Measurements from ENCODE around the gene FES. TPM values are rescaled to one million over a fixed set of nuclear protein-coding genes. Genes with fewer than 3 reads are reported as not detected.

FES gene
- total RNA-seq, 2 experiments from 2014 or later, result 3.2 to 3.3 TPM

GRCh38 chr15:90857883-90858443, 26.3 kb upstream of the FES start:
- intact Hi-C loops (cut with micrococcal nuclease; ENCODE audit: unreplicated experiment), result no loop called here
- H3K27ac ChIP-seq (ENCODE audit: low read depth, low read length, poor library complexity, severe bottlenecking), result no peak overlapping the region
- H4K20me1 ChIP-seq (ENCODE audit: insufficient read depth, low read length), result no peaks in the 10 kb centered on the region
- H3K36me3 ChIP-seq (ENCODE audit: insufficient read depth, low read length), result no peaks in the 10 kb centered on the region
- DNase-seq (ENCODE audit: low spot score), result no peak
- no TSS peak for BruUV-seq (replicated peaks)
- CTCF ChIA-PET (ENCODE audit: unreplicated experiment), result no interaction called here
- H3K9me3 ChIP-seq (ENCODE audit: low read length), result no peaks in the 10 kb centered on the region
- peaks cover 45% of the 10 kb centered on the region for H3K4me1 ChIP-seq (ENCODE audit: insufficient read depth, low read length, poor library complexity, severe bottlenecking)
- TF ChIP-seq, protein P1, sequence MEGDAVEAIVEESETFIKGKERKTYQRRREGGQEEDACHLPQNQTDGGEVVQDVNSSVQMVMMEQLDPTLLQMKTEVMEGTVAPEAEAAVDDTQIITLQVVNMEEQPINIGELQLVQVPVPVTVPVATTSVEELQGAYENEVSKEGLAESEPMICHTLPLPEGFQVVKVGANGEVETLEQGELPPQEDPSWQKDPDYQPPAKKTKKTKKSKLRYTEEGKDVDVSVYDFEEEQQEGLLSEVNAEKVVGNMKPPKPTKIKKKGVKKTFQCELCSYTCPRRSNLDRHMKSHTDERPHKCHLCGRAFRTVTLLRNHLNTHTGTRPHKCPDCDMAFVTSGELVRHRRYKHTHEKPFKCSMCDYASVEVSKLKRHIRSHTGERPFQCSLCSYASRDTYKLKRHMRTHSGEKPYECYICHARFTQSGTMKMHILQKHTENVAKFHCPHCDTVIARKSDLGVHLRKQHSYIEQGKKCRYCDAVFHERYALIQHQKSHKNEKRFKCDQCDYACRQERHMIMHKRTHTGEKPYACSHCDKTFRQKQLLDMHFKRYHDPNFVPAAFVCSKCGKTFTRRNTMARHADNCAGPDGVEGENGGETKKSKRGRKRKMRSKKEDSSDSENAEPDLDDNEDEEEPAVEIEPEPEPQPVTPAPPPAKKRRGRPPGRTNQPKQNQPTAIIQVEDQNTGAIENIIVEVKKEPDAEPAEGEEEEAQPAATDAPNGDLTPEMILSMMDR (conservative IDR thresholded peaks at IDR 0.05; ENCODE audit: low read length), result no peak
- TF ChIP-seq EZH2phosphoT487 (IDR thresholded peaks at IDR 0.05; ENCODE audit: borderline replicate concordance, low read depth, low read length), result no peak
- H3K9me2 ChIP-seq (ENCODE audit: insufficient read depth, low read length), result no peaks in the 10 kb centered on the region
- no peaks in the 10 kb centered on the region for H3K79me2 ChIP-seq (ENCODE audit: insufficient read depth, low read depth, low read length)
- no peak overlapping the region for H3K4me3 ChIP-seq (ENCODE audit: low read depth, low read length, poor library complexity, severe bottlenecking)
- H2AFZ ChIP-seq (ENCODE audit: low read length), result no peak overlapping the region
- H3K4me2 ChIP-seq (ENCODE audit: low read length), result no peak overlapping the region
- POLR2A ChIA-PET, result interaction anchor here (0.6 kb wide), 1 partner anchor 25 kb away, joined by 3 read pairs; no protein-coding TSS in a partner anchor

DNA sequence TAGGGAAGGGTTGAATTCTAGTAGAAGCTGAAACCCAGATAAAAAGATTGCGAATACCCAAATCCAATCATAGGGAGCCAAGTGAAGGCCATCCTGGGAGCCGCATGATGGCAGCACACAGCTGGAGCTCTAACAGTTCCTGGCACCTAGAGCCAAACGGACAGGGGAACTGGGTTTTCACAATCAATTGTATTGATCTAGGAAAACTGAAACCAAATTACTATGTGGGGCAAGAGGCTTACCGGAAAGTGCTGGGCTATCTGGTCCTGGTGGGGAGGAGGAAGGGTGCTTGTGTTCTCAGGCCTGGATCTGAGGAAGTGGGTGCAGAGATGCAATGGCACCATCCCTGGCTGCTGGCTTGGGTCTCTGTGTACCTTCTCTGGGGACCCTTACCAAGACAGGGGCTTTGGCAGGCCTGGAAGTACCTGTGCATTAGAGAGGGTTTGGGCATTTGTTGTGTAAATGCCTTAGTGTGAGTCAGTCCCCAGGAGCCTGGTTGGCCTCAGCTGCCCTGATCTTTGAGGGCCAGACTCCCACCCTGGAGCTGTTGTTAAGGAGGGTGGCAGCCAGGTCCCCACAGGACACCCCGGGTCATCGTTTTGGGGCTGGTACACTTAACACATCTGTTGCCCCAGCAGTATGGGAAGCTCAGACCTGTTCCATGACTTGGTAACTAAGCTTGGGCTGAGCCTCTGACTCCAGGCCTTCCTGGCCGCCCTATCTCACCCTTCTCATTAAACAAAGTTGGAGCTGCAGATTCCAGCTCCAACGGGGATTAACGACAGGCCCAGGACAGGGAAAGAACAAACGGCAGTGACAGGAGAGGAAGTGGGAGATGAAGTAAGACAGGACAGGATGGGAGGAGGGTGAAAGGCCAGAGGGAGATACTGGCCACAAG, 24.8 kb upstream of the FES start:
- TF ChIP-seq EZH2phosphoT487 (IDR thresholded peaks at IDR 0.05; ENCODE audit: borderline replicate concordance, low read depth, low read length), result no peak
- TF ChIP-seq, protein P1 (conservative IDR thresholded peaks at IDR 0.05; ENCODE audit: low read length), result no peak
- H3K27ac ChIP-seq (ENCODE audit: low read depth, low read length, poor library complexity, severe bottlenecking), result no peak overlapping the region
- H3K9me2 ChIP-seq (ENCODE audit: insufficient read depth, low read length), result no peaks in the 10 kb centered on the region
- intact Hi-C loops (cut with micrococcal nuclease; ENCODE audit: unreplicated experiment), result no loop called here
- CTCF ChIA-PET (ENCODE audit: unreplicated experiment), result interaction anchor here (0.7 kb wide), 1 partner anchor 19 kb away, joined by 18 read pairs; no protein-coding TSS in a partner anchor
- BruUV-seq (replicated peaks), result no TSS peak
- POLR2A ChIA-PET, result interaction anchor here (1.1 to 1.4 kb wide), 2 partner anchors 9 to 20 kb away, joined by 5 read pairs; no protein-coding TSS in a partner anchor
- no peaks in the 10 kb centered on the region for H3K9me3 ChIP-seq (ENCODE audit: low read length)
- H3K4me1 ChIP-seq (ENCODE audit: insufficient read depth, low read length, poor library complexity, severe bottlenecking), result peaks cover 30% of the 10 kb centered on the region
- no peak overlapping the region for H3K4me2 ChIP-seq (ENCODE audit: low read length)
- DNase-seq (ENCODE audit: low spot score), result no peak
- no peak overlapping the region for H2AFZ ChIP-seq (ENCODE audit: low read length)
- no peaks in the 10 kb centered on the region for H3K79me2 ChIP-seq (ENCODE audit: insufficient read depth, low read depth, low read length)
- H3K36me3 ChIP-seq (ENCODE audit: insufficient read depth, low read length), result no peaks in the 10 kb centered on the region
- H3K4me3 ChIP-seq (ENCODE audit: low read depth, low read length, poor library complexity, severe bottlenecking), result no peak overlapping the region
- no peaks in the 10 kb centered on the region for H4K20me1 ChIP-seq (ENCODE audit: insufficient read depth, low read length)

DNA sequence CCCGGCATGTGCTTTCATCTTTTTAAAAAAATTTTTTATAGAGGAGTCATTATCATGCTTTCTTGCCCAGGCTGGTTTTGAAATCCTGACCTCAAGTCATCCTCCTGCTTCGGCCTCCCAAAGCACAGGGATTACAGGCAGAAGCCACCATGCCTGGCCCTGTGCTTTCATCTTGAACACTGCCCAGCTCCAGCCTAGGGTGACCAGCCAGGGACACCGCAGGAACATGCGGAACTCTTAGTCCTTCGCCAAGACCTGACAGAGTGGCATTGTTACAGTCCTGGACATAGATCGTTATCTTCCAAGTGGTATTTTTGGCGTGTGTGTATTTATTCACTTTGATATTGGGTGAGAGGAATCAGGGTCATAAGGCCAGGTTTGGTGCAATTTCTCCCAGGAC, 23.9 kb upstream of the FES start:
- POLR2A ChIA-PET, result no interaction called here
- Histone ChIP-seq H3K9me2 (ENCODE audit: insufficient read depth, low read length) (no peaks in the 10 kb centered on the region), H3K4me3 (ENCODE audit: low read depth, low read length, poor library complexity, severe bottlenecking) (no peak overlapping the region), H3K9me3 (ENCODE audit: low read length) (no peaks in the 10 kb centered on the region), H3K79me2 (ENCODE audit: insufficient read depth, low read depth, low read length) (no peaks in the 10 kb centered on the region), H2AFZ (ENCODE audit: low read length) (no peak overlapping the region), H3K4me1 (ENCODE audit: insufficient read depth, low read length, poor library complexity, severe bottlenecking) (peaks cover 21% of the 10 kb centered on the region), H3K4me2 (ENCODE audit: low read length) (no peak overlapping the region), H3K36me3 (ENCODE audit: insufficient read depth, low read length) (no peaks in the 10 kb centered on the region), H4K20me1 (ENCODE audit: insufficient read depth, low read length) (no peaks in the 10 kb centered on the region), H3K27ac (ENCODE audit: low read depth, low read length, poor library complexity, severe bottlenecking) (no peak overlapping the region)
- BruUV-seq (replicated peaks), result no TSS peak
- DNase-seq (ENCODE audit: low spot score), result no peak
- intact Hi-C loops (cut with micrococcal nuclease; ENCODE audit: unreplicated experiment), result no loop called here
- CTCF ChIA-PET (ENCODE audit: unreplicated experiment), result no interaction called here
- TF ChIP-seq, protein P1 (conservative IDR thresholded peaks at IDR 0.05; ENCODE audit: low read length), result no peak
- TF ChIP-seq EZH2phosphoT487 (IDR thresholded peaks at IDR 0.05; ENCODE audit: borderline replicate concordance, low read depth, low read length), result no peak

All from OCI-LY7 (cell line).